Measurements from ENCODE around the gene PATE3.

PATE3 gene, protein sequence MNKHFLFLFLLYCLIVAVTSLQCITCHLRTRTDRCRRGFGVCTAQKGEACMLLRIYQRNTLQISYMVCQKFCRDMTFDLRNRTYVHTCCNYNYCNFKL

DNA sequence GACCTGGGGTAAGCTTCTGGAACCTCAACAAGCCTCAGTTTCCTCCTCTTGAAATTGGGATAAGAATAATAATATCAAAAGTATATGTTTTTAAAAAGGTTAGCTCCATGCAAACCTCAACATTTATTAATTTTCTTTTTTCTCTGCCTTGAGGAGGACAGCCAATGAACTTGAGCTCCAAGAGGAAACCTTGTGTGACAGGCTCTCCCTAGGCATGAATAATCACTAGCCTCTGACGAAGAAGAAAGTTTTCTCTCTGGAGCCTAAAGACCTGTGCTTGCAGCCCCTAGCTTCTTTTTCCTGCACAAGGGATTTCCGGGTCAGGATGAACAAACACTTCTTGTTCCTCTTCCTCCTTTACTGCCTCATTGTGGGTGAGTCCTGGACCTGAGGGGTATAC, at the start of gene PATE3:
Gene PATE3 (plus strand): TSS at position 301 of the 400 bp plus-strand sequence. CDS start 25 bp downstream, at position 326.
- no peak for DNase-seq

DNA sequence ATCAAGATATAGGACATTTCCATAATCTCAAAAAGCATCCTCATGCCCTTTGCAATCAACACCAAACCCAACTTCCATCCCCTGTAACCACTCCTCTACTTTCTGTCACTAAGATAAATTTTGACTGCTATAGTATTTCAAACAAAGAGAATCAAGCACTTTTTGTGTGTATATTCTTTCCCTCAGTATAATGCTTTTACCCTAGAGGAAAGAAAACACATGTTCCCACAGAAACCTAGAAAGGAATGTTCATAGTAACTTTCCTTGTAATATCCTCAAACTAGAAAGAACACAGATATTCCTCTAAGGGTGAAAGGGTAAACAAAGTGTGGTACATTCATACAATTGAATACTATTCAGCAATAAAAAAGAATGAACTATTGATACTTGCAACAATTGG, 47.3 kb upstream of the PATE3 start:
- no peak for DNase-seq

DNA sequence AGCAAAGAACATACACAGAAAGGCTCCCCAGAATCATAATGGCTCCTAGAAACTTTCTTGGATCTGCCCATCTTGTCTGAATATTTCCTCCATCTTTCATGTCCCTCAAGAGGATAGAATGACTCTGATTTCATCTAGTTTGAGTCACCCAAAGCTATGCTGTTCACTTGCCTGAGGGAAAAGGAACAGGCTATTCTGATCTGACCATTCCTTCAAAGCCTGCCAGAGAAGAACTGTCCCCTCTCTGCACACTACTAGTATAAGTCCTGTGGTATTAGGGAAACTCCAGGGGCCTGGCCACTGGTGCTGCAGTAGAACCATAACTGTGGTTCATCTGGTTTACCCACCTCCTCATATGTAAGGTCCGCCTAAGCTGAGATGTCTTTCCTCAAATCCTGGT, 44.2 kb upstream of the PATE3 start:
- DNase-seq: no peak

DNA sequence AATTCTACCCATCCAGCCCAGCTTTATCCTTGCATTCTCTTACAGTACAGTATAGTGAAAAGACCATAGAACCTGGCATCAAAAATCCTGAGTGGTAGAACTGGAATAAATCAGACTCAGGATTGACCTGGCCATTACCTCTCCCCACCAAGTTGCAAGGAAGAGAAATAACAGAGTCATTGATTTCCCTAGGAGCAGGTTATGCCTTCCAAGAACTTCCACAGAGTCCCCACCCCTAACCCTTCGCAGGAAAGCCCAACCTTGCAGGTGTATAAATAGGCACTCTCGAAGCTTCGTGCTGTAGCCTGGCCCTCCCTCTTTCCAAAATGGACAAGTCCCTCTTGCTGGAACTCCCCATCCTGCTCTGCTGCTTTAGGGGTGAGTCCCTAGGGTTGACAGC, 41.9 kb upstream of the PATE3 start, which contains the start of gene PATE1:
Gene PATE1 (plus strand): TSS at position 301 of the 400 bp plus-strand sequence. CDS start 26 bp downstream, at position 327.
- no peak for DNase-seq

DNA sequence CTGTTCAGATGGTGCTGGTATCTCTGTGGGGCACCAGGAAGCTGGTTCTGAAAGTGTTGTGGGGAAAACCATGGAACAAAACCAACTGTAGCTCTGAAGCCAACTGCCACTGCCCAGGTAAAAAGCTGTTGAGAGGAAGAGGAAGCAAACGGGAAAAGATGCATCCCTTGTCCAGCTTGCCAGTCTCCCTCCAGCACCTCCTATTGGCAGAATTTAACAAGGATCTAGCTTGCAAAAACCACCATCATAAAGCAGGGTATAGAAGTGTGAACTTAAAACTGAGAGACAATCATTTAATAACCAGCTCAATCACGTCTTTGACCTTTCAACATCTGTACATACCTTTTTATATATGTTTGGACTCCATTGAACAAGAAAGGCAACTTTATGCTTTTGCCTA, 37.3 kb upstream of the PATE3 start:
- DNase-seq: no peak

DNA sequence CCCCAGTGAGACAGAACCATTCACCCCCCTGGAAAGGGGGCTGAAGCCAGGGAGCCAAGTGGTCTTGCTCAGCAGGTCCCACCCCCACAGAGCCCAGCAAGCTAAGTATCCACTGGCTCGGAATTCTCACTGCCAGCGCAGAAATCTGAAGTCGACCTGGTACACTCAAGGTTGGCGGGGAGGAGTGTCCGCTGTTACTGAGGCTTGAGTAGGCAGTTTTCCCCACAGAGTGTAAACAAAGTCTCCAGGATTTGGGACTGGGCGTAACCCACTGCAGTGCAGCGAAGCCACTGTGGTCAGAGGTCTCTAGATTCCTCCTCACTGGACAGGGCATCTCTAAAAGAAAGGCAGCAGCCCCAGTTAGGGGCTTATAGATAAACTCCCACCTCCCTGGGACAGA, 31.9 kb upstream of the PATE3 start:
- DNase-seq: no peak

DNA sequence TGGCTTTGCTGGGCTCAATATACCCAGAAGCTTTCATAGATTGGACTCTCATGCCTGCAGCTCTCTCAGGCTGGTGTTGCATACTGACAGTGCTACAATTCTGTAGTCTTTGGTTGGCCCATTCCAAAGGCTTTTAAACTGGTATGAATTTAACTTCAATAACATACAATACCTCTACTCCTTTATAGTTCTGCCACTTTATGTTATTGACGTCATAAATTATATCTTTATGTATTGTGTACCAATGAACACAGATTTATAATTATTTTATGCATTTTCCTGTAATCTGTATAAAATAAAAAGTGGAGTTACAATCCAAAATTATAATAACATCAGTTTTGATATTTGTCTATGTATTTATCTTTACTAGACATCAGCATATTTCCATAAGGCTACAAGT, 25.5 kb upstream of the PATE3 start:
- DNase-seq: no peak

DNA sequence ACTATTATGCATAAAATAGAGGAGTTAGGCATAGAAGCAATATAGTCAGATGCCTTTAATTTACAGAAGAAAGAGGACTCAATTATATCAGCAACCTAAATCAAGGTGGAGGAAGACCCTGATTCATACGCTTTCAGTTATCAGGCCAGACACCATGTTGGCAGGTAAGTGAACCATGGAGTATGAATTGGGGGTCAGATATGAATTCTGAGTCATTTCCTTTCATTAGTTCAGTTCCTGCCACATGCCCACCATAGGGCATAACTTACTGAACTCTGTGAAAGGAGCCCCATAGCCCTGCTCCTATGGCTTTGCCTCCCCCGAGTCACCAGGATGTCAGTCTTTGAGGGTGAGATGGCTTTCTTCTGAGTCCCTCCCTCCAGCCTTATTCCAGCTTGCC, 24.4 kb upstream of the PATE3 start:
- no peak for DNase-seq

DNA sequence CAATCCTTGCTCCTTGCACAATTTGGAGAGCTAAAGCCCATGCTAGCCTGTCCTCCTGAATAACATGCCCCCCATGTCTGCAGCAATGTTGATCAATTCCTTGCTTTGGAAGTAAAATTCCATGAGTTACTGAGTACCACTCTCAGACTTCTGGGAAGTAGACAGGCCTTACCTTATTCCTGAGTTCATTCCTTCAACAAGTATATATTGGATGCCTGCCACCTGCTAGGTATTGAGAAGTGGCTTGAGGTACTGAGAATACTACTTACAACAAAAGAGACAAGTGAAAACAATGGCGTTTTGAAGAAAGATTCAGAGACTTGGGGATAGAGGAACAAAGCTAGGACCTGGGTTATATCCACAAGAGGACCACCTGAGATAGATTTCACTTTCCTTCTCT, 21.7 kb upstream of the PATE3 start:
- no peak for DNase-seq

DNA sequence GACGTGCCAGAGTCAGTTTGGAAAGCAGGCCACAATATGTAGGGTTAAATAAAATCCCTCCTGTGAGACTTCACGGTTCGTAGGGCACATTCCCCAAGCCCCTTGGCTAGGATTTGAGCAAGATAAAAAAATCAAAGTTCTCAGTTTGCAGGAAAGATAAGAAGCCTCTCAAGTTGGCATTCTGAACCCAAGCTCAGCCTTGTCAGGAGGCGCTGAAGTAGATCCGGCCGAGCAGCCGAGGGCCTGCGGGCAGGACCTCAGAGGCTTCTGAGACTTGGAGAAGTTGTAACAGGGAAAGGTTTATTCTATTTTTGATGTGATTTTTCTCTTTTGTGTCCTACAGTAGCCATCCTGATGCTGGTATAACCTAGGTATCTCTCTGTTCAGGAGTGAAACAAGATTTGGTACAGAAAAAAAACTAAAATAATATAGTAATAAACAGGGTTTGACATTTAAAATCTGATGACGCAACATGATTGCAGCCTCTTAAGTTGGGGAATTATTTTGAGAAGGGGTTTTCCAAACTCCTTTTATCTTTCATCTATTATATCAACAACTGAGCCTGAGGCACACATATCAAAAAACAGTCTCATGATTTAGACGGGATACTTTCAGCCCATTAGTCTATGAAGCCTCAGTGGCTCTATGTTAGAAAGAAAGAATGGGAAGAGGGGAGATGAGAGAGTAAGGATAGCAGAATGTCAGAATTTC, 19.4 kb upstream of the PATE3 start:
- DNase-seq: no peak

DNA sequence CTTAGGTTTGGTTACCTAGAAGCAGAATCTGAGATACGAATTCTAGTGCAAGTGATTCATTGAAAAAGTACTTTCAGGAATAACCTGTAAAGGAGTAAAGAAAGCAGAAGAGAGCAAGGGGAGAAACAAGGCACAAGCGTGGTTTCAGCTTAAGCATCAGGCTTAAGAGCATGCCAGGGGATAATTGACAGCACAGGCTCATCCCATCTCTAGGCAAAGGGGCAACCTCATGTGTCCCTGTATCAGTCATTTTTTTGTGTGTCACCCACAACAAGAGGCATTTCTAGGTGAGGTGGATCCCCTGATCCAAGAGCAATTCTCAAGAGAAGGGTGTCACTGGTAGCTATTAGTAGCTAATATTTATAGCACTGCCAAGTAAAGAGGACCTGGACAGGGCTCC, 17.3 kb upstream of the PATE3 start:
- no peak for DNase-seq

DNA sequence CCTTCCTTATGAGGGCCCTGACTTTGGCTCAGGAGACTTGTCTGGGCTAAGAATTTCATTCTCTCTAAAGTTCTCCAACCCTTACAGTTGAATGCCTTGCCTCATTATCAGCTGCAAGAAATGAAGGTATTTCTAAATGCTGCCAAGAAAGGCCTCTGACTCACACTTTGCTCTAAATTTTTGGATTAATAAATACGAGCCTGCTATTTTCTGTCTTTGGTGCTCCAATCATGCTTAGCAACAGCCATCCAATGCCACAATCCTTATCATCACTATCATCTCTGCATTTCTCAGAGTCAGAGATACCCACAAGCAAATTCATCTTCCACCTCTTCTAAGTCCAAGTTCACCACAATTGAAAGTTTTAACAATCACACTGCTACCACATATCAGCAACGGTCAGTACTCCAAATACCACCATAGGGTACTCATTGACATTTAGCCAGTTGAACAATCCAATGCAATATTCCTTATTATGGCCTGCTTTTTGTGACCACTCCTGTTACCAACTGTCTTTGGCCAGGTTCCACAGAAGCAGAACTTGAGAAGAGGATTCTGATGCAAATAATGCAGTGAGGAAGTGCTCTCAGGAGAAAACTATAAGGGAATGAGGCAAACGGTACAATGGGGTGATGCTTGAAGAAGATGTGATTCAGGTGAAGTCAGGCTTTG, 15.0 kb upstream of the PATE3 start:
- DNase-seq: no peak

DNA sequence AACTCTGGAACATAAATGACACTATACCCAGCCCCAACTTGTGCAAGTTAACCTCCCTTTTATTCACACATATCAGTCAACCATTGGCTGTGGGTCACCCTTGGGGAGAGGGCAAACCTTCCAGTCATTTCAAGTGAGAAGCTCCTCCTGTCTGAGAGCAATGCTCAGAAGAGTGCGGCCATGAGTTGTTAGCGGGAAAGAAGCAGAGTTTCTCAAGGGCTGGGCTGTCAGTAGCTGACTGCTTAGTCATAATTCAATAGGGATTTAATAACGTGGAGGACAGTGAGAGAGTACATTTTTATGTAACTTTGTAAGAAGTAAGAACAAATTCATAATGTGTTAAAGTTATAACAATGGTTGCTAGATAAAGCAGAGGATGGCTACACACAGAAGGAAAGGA, 14.4 kb upstream of the PATE3 start:
- no peak for DNase-seq

DNA sequence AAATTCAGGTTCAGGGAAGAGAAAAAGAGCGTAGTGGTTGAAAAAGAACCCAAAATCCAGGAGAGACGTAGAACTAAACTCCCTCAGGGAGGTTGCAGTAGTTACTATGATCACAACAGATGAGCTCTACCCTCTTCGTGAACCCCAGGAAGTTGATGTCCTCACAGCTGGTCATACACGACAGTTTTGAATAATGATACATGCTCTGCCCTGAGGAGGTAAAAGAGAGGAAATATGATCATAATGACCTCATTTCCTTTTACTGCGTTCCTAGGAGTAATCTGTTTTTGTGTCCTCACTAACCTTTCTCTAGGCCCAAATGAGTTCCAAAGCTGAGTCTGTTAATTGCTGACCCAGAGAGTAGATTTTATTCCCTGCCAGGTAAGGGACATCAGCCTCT, 10.6 kb upstream of the PATE3 start:
- no peak for DNase-seq

DNA sequence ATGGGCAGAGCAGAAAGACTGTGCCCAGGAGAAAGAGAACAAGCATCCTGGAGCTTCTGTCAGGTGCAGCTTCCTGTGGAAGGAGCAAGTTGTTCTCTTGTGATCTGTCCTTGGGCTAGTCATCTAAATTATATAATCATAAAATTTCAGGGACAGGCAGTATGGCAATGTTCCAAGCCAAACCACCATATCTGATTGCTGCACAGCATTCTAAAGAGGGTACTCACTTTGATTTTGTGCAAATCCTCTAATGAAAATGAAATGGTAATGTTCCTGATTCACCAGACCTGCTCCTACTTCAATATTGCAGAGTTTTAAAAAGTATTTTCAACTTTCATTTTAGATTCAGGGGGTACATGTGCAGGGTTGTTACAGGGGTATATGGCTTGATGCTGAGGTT, 9.2 kb upstream of the PATE3 start, which contains the start of gene PATE2:
Gene PATE2 (minus strand): TSS at position 101 of the 400 bp plus-strand sequence. CDS start 55 bp downstream, at position 46.
- DNase-seq: no peak

DNA sequence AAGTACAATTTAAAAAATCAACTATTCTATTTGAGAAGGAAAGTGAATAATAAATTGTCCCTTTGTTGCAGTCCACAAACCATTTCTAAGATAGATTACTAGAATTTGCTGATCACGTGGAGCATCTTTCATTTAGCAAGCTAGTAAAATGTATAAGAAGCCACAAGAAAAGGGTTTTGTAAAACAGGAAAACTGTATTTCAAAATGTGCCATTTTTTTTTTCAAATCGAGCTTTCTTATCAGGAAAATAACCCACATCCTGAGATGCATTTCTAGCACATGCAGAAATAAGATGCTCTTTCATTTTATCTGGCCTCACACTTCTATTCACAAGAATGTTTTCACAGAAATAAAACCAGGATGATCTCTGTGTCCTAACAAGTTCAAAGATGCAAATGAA, 3.2 kb upstream of the PATE3 start:
- DNase-seq: no peak

DNA sequence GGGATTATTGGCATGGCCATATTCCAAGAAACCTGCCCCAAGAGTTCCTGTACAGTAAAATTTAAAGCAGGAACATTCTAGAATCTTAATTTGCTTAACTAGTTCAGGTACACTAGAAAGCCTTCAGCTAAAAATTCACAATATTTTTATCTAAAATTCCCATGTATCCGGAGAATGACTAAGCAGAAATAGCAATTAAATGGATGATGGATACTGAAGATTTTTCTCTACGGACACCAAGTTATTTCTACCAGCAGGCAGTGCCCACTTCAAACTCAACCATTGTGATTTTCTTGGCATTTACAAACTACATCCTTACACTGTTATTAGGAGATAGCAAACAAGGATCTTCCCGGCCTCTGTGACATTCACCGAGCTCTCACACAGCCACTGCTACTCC, 2.9 kb downstream of the PATE3 start:
- no peak for DNase-seq

DNA sequence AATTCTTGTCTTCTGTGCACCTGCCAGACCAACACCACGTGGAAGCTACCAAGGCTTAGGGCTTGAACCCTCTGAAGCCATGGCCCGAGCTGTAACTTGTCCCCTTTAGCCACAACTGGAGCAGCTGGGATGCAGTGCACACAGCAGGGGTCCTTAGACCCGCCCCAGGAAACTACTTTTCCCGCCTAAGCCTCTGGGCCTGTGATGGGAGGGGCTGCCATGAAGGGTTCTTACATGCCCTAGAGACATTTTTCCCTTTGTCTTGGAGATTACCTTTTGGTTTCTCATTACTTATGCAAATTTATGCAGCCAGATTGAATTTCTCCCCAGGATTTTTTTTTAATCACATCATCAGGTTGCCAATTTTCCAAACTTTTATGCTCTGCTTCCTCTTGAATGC, 9.7 kb downstream of the PATE3 start:
- DNase-seq: no peak

DNA sequence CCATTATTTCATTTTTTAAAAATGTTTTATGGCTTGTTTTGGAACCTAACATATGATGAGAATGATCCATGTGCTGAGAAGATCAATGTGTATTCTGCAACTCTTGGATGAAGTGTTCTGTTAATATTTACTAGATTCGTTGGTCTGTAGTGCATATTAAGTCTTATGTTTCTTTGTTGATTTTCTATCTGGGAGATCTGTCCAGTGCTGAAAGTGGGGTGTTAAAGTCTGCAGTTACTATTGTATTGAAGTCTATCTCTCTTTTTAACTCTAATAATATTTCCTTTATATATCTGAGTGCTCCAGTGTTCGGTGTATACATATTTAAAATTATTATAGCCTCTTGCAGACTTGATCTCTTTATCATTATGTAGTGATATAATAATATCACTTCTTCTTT, 11.9 kb downstream of the PATE3 start:
- no peak for DNase-seq

DNA sequence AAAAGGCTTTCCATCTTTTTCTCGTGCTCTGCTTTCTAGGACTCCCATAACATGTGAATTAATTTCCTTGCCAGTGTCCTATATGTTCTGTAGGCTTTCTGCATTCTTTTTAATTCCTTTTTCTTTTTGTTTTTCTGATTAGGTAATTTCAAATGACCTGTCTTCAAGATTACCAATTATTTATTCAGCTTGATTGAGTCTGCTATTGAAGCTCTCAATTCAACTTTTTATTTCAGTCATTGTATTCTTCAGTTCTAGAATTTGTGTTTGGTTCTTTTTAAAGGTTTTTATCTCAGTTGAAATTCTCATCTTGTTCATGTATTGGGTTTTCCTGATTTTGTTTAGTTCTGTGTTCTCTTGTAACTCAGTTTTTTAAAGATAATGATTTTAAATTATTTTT, 14.5 kb downstream of the PATE3 start:
- DNase-seq: no peak

DNA sequence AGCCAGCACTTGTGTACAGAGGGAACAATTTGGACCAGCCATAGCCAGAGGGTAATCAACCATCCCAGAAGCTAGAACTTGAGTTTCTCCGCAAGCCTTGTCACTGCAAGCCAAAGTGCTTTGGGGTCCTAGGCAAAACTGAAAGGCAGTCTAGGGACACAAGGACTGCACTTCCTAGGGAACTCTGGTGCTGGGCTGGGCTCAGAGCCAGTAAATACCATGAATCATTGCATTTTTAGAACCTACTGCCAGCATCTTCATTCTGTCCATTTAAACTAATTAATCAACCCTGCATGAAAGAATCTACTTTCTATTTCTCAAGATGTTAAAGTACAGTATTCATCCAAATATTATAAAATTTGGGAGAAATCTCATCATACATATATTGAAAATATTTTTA, 20.0 kb downstream of the PATE3 start:
- no peak for DNase-seq

DNA sequence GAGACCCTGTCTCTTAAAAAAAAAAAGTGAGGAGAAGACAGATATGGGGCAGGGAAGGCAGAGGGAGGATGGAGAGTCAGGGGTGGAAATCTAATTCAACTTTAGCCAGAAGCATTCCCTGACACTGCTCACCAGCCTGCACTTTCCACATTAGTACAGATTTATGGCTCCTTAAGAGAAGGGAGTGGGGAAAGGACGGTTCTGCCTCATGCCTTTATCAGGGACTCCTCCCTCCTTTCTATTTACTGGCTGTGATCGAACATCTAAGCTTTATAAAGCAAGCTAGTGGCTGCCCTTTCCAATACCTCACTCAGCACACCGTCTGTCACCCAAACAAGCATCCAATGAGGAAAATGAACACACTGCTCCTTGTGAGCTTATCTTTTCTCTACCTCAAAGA, 45.1 kb downstream of the PATE3 start, which contains the start of gene PATE4:
Gene PATE4 (plus strand): TSS at position 301 of the 400 bp plus-strand sequence. CDS start 44 bp downstream, at position 345.
- no peak for DNase-seq

DNA sequence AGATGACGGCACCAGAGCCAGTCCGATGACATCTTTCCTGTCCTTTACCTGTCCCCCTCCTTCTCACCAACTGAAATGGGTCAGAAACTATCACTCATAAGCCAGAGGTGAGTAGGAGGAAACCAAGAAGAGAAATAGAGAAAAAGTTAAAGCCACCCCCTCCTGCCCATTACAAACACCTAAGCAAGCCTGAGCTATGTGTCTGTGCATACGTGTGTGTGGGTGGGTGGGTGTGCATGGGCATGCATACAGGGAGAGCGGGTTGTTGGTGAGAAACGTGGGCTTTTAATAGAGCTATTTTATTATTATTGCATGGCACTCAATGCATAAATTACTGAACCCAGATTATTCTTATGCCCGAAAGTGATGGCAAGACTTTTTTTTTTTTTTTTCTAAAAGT, 47.8 kb downstream of the PATE3 start:
- no peak for DNase-seq
